ENCODE measurements around the gene ALG9. TPM values are rescaled to one million over a fixed set of nuclear protein-coding genes. Genes with fewer than 3 reads are reported as not detected.

The ALG9 gene
- total RNA-seq, 1 donor from 2014 or later: 44.4 TPM

GRCh38 chr11:111762526-111762925, 108.9 kb downstream of the ALG9 start:
- Histone ChIP-seq H3K27ac (ENCODE audit: low read depth, low read length) (no peak overlapping the region), H3K4me1 (ENCODE audit: control insufficient read depth in 3 of 3, insufficient read depth in 3 of 3, low read length in 3 of 3) (peaks cover 12 to 20% (median 13%) of the 10 kb centered on the region in 3 donors), H3K9ac (ENCODE audit: low read depth in 1 of 3, low read length in 3 of 3) (no peak overlapping the region), H3K27me3 (ENCODE audit: control insufficient read depth in 3 of 3, insufficient read depth in 3 of 3, low read length in 3 of 3) (no peaks in the 10 kb centered on the region), H3K4me3 (ENCODE audit: low read length in 3 of 3) (no peak overlapping the region), H3K36me3 (ENCODE audit: control insufficient read depth in 3 of 3, insufficient read depth in 3 of 3, low read length in 3 of 3) (peaks cover 36 to 56% (median 51%) of the 10 kb centered on the region in 3 donors), H3K9me3 (ENCODE audit: control insufficient read depth in 3 of 3, low read length in 3 of 3) (no peaks in the 10 kb centered on the region)

- H3K4me1 ChIP-seq (ENCODE audit: control insufficient read depth in 3 of 3, insufficient read depth in 3 of 3, low read length in 3 of 3): peaks cover 7 to 13% (median 11%) of the 10 kb centered on the region in 3 donors
- H3K27me3 ChIP-seq (ENCODE audit: control insufficient read depth in 3 of 3, insufficient read depth in 3 of 3, low read length in 3 of 3): no peaks in the 10 kb centered on the region
- H3K27ac ChIP-seq (ENCODE audit: low read depth, low read length): no peak overlapping the region
- H3K4me3 ChIP-seq (ENCODE audit: low read length in 3 of 3): no peak overlapping the region
- H3K9ac ChIP-seq (ENCODE audit: low read depth in 1 of 3, low read length in 3 of 3): peak overlapping the region in 1 of 3 donors; percentile 28
- H3K9me3 ChIP-seq (ENCODE audit: control insufficient read depth in 3 of 3, low read length in 3 of 3): no peaks in the 10 kb centered on the region
- peaks cover 38 to 64% (median 55%) of the 10 kb centered on the region in 3 donors for H3K36me3 ChIP-seq (ENCODE audit: control insufficient read depth in 3 of 3, insufficient read depth in 3 of 3, low read length in 3 of 3)
Observed at GRCh38 chr11:111761036-111761435, 110.3 kb downstream of the ALG9 start.

GRCh38 chr11:111759778-111760407, 111.5 kb downstream of the ALG9 start:
- H3K4me3 ChIP-seq (ENCODE audit: low read length in 3 of 3): no peak overlapping the region
- H3K9me3 ChIP-seq (ENCODE audit: control insufficient read depth in 3 of 3, low read length in 3 of 3): no peaks in the 10 kb centered on the region
- H3K27ac ChIP-seq (ENCODE audit: low read depth, low read length): peak overlapping the region; percentile 49
- H3K36me3 ChIP-seq (ENCODE audit: control insufficient read depth in 3 of 3, insufficient read depth in 3 of 3, low read length in 3 of 3): peaks cover 42 to 68% (median 59%) of the 10 kb centered on the region in 3 donors
- no peak overlapping the region for H3K9ac ChIP-seq (ENCODE audit: low read depth in 1 of 3, low read length in 3 of 3)
- peaks cover 3 to 11% (median 8%) of the 10 kb centered on the region in 3 donors for H3K4me1 ChIP-seq (ENCODE audit: control insufficient read depth in 3 of 3, insufficient read depth in 3 of 3, low read length in 3 of 3)
- H3K27me3 ChIP-seq (ENCODE audit: control insufficient read depth in 3 of 3, insufficient read depth in 3 of 3, low read length in 3 of 3): no peaks in the 10 kb centered on the region

GRCh38 chr11:111759376-111759775, 112.0 kb downstream of the ALG9 start:
- H3K9ac ChIP-seq (ENCODE audit: low read depth in 1 of 3, low read length in 3 of 3): no peak overlapping the region
- peaks cover 41 to 69% (median 60%) of the 10 kb centered on the region in 3 donors for H3K36me3 ChIP-seq (ENCODE audit: control insufficient read depth in 3 of 3, insufficient read depth in 3 of 3, low read length in 3 of 3)

GRCh38 chr11:111756097-111756496, 115.3 kb downstream of the ALG9 start:
- H3K27ac ChIP-seq (ENCODE audit: low read depth, low read length): no peak overlapping the region
- H3K36me3 ChIP-seq (ENCODE audit: control insufficient read depth in 3 of 3, insufficient read depth in 3 of 3, low read length in 3 of 3): peaks cover 43 to 68% (median 61%) of the 10 kb centered on the region in 3 donors
- H3K4me3 ChIP-seq (ENCODE audit: low read length in 3 of 3): no peak overlapping the region
- H3K4me1 ChIP-seq (ENCODE audit: control insufficient read depth in 3 of 3, insufficient read depth in 3 of 3, low read length in 3 of 3): no peaks in the 10 kb centered on the region
- no peaks in the 10 kb centered on the region for H3K27me3 ChIP-seq (ENCODE audit: control insufficient read depth in 3 of 3, insufficient read depth in 3 of 3, low read length in 3 of 3)
- no peaks in the 10 kb centered on the region for H3K9me3 ChIP-seq (ENCODE audit: control insufficient read depth in 3 of 3, low read length in 3 of 3)
- no peak overlapping the region for H3K9ac ChIP-seq (ENCODE audit: low read depth in 1 of 3, low read length in 3 of 3)

More at GRCh38 chr11:111759376-111759775, 112.0 kb downstream of the ALG9 start:
- H3K27ac ChIP-seq (ENCODE audit: low read depth, low read length): peak overlapping the region; percentile 49
- no peaks in the 10 kb centered on the region for H3K9me3 ChIP-seq (ENCODE audit: control insufficient read depth in 3 of 3, low read length in 3 of 3)
- no peak overlapping the region for H3K4me3 ChIP-seq (ENCODE audit: low read length in 3 of 3)
- no peaks in the 10 kb centered on the region for H3K27me3 ChIP-seq (ENCODE audit: control insufficient read depth in 3 of 3, insufficient read depth in 3 of 3, low read length in 3 of 3)
- peaks cover 0 to 8% (median 3%) of the 10 kb centered on the region in 3 donors for H3K4me1 ChIP-seq (ENCODE audit: control insufficient read depth in 3 of 3, insufficient read depth in 3 of 3, low read length in 3 of 3)

- Histone ChIP-seq H3K9me3 (ENCODE audit: control insufficient read depth in 3 of 3, low read length in 3 of 3) (no peaks in the 10 kb centered on the region), H3K4me3 (ENCODE audit: low read length in 3 of 3) (no peak overlapping the region), H3K36me3 (ENCODE audit: control insufficient read depth in 3 of 3, insufficient read depth in 3 of 3, low read length in 3 of 3) (peaks cover 30 to 55% (median 48%) of the 10 kb centered on the region in 3 donors), H3K4me1 (ENCODE audit: control insufficient read depth in 3 of 3, insufficient read depth in 3 of 3, low read length in 3 of 3) (peaks cover 0 to 4% (median 0%) of the 10 kb centered on the region in 3 donors), H3K27ac (ENCODE audit: low read depth, low read length) (no peak overlapping the region), H3K27me3 (ENCODE audit: control insufficient read depth in 3 of 3, insufficient read depth in 3 of 3, low read length in 3 of 3) (no peaks in the 10 kb centered on the region), H3K9ac (ENCODE audit: low read depth in 1 of 3, low read length in 3 of 3) (no peak overlapping the region)
Observed at GRCh38 chr11:111749646-111750045, 121.7 kb downstream of the ALG9 start.

GRCh38 chr11:111748035-111748804, 123.2 kb downstream of the ALG9 start:
- Histone ChIP-seq H3K9ac (ENCODE audit: low read depth in 1 of 3, low read length in 3 of 3) (no peak overlapping the region), H3K4me3 (ENCODE audit: low read length in 3 of 3) (no peak overlapping the region), H3K9me3 (ENCODE audit: control insufficient read depth in 3 of 3, low read length in 3 of 3) (no peaks in the 10 kb centered on the region), H3K27me3 (ENCODE audit: control insufficient read depth in 3 of 3, insufficient read depth in 3 of 3, low read length in 3 of 3) (no peaks in the 10 kb centered on the region), H3K27ac (ENCODE audit: low read depth, low read length) (no peak overlapping the region), H3K36me3 (ENCODE audit: control insufficient read depth in 3 of 3, insufficient read depth in 3 of 3, low read length in 3 of 3) (peaks cover 32 to 57% (median 47%) of the 10 kb centered on the region in 3 donors), H3K4me1 (ENCODE audit: control insufficient read depth in 3 of 3, insufficient read depth in 3 of 3, low read length in 3 of 3) (peaks cover 0 to 4% (median 0%) of the 10 kb centered on the region in 3 donors)

GRCh38 chr11:111745719-111746504, 125.5 kb downstream of the ALG9 start:
- Histone ChIP-seq H3K36me3 (ENCODE audit: control insufficient read depth in 3 of 3, insufficient read depth in 3 of 3, low read length in 3 of 3) (peaks cover 29 to 59% (median 46%) of the 10 kb centered on the region in 3 donors), H3K9ac (ENCODE audit: low read depth in 1 of 3, low read length in 3 of 3) (no peak overlapping the region), H3K27me3 (ENCODE audit: control insufficient read depth in 3 of 3, insufficient read depth in 3 of 3, low read length in 3 of 3) (no peaks in the 10 kb centered on the region), H3K27ac (ENCODE audit: low read depth, low read length) (no peak overlapping the region), H3K4me3 (ENCODE audit: low read length in 3 of 3) (no peak overlapping the region), H3K4me1 (ENCODE audit: control insufficient read depth in 3 of 3, insufficient read depth in 3 of 3, low read length in 3 of 3) (peaks cover 0 to 4% (median 0%) of the 10 kb centered on the region in 3 donors), H3K9me3 (ENCODE audit: control insufficient read depth in 3 of 3, low read length in 3 of 3) (no peaks in the 10 kb centered on the region)

GRCh38 chr11:111743700-111744099, 127.7 kb downstream of the ALG9 start:
- no peak overlapping the region for H3K4me3 ChIP-seq (ENCODE audit: low read length in 3 of 3)
- no peak overlapping the region for H3K27ac ChIP-seq (ENCODE audit: low read depth, low read length)
- H3K36me3 ChIP-seq (ENCODE audit: control insufficient read depth in 3 of 3, insufficient read depth in 3 of 3, low read length in 3 of 3): peaks cover 28 to 55% (median 37%) of the 10 kb centered on the region in 3 donors
- H3K9ac ChIP-seq (ENCODE audit: low read depth in 1 of 3, low read length in 3 of 3): no peak overlapping the region
- no peaks in the 10 kb centered on the region for H3K27me3 ChIP-seq (ENCODE audit: control insufficient read depth in 3 of 3, insufficient read depth in 3 of 3, low read length in 3 of 3)
- H3K4me1 ChIP-seq (ENCODE audit: control insufficient read depth in 3 of 3, insufficient read depth in 3 of 3, low read length in 3 of 3): peaks cover 0 to 6% (median 3%) of the 10 kb centered on the region in 3 donors
- no peaks in the 10 kb centered on the region for H3K9me3 ChIP-seq (ENCODE audit: control insufficient read depth in 3 of 3, low read length in 3 of 3)
